NCI-H2107 treated with DMSO at 0.1 percent for 48 hours (cell line): ENCODE data around the gene MSMP.

Source experiments
- DNase-seq: peaks from one replicate; lab custom pipeline; 2025; ENCODE audit not compliant: unreplicated experiment; lab: John Stamatoyannopoulos, UW

The MSMP gene

DNA sequence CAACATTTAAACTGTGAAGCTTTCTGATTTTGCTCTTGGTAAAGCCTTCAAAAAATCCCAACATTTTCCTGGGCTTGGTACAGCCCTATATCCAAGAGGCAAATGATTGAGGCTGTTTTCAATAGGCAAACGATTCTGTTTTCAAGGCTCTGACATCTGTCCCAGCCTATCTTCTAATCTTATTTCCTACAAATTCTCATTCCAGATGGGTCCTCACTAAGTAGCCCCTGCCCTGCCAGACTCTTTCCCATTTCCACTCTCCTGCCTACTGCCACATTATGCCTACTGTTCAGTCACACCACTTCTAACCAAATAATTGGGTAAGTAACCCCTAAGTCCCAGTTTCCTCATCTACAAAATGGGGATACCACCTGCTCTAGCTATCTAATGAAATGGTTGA is 8.5 kb downstream of the MSMP start:
- no peak for DNase-seq

DNA sequence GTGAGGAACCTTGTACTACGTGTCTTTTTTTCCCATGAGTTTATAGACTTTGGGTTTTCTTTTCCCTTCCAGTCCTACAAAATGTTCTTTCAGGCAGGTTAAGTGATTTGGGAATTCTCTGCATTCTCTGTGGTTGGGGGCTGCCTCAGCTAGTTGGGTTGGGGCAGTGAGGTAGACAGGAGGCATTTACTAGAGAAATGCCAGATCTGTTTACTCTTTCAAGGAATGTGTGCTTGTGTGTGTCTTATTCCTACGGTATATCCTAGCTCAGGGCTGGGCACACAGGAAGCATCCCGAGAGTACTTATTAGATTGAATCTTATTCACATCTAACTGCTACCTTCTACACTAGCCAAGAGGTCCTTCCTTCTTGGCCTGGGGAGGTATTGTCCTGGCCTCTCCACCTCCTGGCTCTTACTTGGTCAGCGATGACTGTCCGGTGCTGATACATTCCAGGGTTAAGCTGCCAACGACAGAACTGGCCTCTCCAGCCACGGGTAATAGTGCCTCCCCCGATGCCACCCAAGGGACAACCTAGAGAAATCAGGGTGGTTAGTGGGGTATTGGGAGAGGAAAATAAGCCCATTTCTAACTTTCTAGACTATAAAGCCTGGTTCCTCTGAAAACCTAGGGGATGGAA is 10.1 kb downstream of the MSMP start:
- DNase-seq: no peak

DNA sequence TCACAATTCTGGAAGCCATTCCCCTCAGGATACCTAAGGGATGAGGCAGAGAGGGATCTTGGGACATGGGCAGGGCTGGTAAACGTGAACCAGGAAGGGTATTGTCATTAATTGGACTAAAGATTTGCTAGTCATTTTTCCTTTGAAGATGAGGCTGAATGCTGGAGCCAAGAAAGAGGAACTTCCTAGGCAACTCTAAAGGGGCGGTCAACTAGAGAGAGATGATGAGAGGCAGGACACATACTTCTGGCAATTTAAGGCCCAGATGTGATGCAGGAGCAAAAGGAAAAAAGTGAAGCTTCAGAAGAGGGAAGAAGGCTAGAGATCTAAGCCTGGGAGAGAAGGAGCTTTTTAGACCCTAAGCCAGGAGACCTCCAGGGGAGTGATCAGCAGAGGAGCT is 10.6 kb downstream of the MSMP start:
- no peak for DNase-seq

DNA sequence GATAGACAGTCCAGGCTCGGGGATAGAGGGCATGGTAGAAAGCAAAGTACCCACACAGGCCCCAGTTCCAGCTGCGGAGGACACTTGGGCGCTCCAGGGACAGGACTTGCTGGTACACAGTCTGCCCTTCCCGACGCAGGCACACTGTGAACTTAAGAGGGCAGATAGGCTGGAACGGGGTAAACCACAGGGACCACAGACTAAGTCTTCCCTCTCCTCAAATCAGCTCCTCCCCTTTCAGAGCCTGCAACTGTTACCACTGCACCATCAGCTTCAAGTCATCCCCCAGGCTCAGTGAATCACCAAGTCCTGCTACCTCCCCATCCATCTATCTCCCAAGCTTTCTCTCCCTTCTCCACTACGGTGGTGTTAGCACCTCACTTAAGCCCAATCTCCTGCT is 12.3 kb downstream of the MSMP start:
- DNase-seq: no peak

DNA sequence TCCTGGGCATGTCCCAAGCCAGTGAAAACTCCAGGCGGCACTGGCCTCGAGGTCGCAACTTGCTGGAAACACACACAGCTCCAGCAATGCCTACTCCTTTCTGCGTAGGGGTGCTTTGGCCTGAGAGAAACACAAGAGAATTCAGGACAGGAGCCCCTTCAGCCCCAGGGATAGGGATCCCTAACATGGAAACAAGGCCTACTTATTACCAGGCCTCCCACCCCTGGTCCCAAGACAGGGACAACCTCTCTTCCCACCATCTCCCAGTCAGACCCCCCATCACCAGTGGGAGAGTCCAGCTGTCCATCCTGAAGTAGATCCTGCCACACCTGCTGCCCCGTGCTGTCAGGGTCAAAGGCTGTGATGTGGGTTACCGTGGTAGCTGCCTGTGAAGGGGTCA is 13.8 kb downstream of the MSMP start:
- DNase-seq: no peak

DNA sequence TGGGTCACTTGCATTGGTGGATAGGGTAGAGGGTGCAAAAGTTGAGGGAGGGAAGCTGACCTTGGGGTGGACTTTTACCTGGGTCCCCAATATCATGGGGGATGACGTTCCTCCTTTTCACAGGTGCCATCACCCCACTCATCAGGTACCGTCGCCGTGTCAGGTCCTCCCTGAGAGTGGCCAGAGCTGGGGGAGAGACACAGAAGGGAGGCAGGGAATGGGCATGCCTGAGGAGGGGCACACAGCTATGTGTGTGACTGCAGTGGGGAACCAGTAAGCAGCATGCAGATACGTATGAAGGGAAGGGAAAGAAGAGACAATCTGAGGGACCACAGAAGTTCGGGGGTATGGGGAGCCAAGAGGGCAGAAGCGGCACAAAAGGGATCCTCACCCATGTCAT is 15.2 kb downstream of the MSMP start:
- DNase-seq: no peak

DNA sequence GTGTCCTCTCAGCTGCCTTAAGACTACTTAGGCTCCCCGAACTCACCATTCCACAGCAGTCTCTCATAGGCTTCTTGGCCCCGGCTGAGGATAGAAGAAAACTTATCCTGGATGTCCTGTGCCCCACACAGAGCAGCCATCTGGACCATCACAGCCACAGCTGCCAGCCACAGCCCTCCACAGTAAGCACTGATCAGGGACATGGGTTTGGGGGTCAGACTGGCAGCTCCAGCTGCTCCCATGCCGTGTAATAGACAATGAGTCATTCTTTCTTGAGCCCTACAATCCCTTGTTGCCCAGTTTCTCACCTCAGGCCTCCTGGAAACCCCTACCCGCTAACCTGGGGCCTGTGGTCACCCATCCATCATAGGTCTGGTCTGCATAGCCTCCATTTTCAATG is 15.9 kb downstream of the MSMP start:
- DNase-seq: no peak

DNA sequence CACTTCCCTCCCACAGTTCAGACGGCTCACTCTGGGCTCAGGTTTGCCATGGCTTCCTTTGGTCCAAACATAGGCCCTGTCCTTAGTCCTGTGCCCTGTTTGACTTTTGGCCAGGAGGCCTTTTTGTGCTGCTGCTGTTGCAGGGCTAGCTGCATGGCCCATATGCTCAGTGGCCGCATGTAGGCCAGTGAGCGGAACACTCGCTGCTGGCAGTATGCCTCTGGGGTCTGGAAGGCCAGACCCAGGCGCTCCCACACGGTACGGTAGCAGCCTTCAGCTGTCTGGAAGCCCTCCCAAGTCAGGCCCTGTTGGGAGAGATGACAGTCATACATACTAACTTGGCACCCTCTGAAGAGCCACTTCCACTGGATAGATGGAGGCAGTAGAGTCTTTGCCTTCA is 16.9 kb downstream of the MSMP start:
- no peak for DNase-seq

DNA sequence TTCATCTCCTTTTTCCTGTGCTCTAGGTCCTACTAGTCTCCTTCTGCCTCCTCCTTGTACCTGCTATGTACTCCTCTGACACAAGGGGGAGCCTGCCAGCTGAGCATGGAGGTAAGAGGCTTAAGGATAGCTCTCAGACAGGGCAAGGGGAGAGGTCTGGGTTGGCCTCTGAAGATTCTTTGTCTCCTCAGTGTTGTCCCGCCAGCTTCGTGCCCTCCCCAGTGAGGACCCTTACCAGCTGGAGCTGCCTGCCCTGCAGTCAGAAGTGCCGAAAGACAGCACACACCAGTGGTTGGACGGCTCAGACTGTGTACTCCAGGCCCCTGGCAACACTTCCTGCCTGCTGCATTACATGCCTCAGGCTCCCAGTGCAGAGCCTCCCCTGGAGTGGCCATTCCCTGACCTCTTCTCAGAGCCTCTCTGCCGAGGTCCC is 17.9 kb downstream of the MSMP start:
- DNase-seq: peak; percentile 59

DNA sequence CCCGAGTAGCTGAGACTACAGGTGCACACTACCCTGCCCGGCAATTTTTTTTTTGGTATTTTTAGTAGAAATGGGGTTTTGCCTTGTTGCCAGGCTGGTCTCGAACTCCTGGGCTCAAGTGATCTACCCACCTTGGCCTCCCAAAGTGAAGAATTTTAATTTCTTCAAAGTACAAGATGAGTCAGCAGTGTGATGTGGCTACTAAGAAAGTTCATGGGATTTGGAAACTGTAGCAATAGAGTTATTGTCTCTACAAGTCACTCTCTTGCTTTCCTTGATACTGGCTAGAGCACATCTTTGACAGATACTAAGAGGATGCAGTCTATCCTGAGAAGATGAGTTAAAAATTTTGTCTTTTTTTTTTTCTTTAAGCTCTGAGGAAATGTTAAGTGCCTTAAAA is 20.0 kb downstream of the MSMP start:
- no peak for DNase-seq

DNA sequence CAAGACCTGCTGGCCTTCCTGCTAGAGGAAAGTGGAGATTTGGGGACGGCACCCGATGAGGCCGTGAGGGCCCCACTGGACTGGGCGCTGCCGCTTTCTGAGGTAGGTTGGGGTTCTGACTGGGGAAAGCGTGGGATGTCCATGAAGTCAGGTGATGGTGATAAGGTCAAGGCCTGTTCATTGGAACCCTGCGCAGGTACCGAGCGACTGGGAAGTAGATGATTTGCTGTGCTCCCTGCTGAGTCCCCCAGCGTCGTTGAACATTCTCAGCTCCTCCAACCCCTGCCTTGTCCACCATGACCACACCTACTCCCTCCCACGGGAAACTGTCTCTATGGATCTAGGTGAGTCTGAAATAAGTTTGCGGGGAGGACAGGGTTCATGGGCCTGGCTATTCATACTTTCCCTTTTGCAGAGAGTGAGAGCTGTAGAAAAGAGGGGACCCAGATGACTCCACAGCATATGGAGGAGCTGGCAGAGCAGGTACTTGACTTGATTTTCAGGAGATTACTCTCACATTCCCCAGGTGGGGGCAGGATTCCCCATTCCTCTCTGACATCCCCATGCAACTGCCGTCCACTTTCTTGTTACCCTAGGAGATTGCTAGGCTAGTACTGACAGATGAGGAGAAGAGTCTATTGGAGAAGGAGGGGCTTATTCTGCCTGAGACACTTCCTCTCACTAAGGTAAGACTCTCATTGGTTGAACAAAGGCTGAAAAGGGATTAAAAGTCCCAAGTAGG is 21.1 kb downstream of the MSMP start:
- peak; percentile 54 for DNase-seq

DNA sequence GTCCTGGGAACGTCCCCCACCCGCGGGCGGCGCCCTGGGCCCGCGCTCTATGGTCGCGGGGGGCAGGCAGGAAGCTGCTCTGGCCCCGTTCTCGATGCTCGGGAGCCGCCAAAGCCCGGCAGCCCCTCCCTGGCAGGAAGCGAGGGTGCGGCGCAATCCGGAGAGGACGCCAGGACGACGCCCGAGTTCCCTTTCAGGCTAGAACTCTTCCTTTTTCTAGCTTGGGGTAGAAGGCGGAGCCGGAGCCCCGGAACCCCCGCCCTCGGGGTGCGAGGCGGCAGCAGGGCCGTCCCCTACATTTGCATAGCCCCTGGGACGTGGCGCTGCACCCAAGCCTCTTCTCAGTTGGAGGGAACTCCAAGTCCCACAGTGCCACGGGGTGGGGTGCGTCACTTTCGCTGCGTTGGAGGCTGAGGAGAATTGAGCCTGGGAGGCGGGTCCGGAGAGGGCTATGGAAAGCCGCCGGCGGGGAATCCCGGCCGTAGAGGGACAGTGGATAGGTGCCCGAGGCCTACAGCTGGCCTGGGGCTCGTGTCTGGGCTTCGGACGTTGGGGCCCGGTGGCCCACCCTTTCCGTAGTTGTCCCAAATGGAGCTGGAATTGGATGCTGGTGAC is 21.8 kb downstream of the MSMP start, which contains the start of the genes CREB3 and TLN1:
Gene CREB3, plus strand, starts transcription at position 482 of the 615 bp plus-strand sequence. Its CDS starts 107 bp downstream, at position 589.
Gene TLN1, minus strand, starts transcription at position 11 of the 615 bp plus-strand sequence. CDS start 6,501 bp downstream, outside the sequence.
- peak; percentile 91 for DNase-seq

DNA sequence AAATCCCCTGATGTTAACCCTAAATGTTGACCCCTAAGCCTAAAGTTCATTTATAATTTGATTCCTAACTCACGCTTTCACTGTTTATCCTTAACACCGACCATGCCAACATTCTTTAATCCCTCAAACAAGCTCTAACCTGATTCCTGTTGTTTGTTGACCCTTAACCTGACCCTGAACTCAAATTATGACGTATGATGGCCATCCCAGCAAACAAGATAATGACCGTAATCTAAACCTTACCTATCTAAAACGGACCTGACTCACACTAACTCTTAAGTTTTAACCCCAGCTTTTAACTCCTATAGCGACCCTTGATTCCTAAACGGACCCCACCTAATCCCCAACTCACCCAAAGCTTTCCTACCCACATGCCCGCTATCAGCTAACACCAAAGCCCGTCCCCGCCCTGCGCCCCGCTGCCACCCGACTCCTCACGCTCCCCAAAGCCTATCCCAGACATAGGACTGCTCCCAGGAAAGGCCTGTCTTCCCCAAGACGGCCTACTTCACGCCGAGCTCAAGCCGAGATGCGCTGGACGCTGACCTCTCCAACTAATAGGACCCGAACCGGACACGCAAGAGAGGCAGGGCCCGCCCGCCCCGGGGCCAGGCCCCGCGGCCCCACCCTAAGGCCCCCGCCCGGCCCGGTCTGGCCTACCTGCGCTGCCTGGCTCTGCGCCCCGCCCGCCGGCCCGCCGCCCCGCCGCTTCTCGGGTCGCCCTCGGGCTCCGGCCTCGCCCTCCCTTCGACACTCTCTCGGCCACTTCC is 22.5 kb downstream of the MSMP start:
- DNase-seq: no peak

DNA sequence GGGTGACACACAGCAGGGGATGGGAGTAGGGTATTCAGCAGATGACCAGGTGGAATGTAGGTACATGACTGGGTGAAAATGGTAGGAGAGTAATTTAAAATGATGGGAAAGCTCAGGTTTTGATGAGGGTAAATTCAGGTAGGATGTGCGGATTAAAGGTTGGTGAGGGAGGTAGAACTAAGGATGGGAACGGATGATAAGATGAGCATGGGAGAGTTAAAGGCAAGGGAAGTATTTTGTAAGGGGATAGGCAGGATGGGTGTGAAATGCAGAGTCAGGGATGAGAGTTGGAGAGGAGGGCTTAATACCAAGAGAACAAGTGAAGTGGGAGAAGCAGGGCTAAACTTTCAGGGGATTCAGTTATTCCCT is 23.6 kb downstream of the MSMP start:
- DNase-seq: no peak

DNA sequence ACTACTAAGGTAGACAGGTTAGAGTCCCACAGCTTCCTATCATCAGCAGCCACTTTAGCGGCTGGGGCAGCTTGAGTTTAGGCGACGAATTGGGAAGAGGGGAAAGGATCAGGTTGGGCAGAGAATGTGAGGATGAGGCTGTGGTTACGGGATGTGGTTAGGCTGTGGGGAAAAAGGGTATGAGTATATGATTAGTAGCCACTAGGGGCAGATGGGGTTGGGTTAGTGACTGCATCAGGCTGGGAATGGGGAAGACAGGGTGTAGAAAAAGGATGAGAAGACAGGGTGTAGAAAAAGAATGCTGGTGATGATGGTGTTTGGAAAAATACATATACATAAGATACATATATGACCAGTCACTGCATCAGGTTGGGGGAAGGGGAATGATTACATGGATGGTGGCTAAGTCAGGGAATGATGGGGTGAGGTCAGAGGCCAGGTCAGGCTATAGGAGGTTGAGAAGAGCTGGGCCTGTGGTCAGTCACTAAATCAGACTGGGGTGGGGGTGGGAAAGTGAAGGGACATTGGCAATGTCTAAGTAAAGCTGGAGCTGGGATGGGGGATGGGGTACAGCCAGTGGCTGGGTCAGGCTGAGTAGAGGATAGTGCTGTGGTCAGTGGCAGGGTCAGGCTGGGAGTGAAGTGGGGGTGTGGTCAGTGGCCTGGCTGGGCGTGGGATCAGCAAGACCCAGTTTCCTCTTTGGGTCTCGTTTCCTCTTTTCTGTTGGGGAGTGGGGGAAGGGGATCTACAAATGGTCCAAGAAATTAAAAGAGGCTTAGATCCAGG is 24.2 kb downstream of the MSMP start:
- DNase-seq: peak; percentile 43

DNA sequence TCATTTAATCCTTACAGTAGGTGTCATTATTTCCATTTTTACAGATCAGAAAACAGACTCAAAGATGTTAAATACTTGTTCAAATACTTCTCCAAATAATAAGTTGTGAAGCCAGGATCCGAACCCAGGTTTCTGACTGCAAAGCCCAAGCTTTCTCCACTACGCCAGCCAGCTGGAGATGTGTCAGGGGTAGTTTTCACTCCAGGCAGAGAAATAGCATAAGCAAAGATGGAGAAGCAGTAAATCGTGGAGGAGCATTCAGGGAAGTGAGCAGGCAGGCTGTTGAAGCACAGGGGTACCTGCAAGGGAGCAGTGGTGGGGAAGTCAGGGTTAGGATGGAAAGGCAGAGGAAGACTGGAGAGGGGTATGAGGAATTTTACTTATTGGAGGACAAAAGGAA is 25.0 kb downstream of the MSMP start:
- no peak for DNase-seq

DNA sequence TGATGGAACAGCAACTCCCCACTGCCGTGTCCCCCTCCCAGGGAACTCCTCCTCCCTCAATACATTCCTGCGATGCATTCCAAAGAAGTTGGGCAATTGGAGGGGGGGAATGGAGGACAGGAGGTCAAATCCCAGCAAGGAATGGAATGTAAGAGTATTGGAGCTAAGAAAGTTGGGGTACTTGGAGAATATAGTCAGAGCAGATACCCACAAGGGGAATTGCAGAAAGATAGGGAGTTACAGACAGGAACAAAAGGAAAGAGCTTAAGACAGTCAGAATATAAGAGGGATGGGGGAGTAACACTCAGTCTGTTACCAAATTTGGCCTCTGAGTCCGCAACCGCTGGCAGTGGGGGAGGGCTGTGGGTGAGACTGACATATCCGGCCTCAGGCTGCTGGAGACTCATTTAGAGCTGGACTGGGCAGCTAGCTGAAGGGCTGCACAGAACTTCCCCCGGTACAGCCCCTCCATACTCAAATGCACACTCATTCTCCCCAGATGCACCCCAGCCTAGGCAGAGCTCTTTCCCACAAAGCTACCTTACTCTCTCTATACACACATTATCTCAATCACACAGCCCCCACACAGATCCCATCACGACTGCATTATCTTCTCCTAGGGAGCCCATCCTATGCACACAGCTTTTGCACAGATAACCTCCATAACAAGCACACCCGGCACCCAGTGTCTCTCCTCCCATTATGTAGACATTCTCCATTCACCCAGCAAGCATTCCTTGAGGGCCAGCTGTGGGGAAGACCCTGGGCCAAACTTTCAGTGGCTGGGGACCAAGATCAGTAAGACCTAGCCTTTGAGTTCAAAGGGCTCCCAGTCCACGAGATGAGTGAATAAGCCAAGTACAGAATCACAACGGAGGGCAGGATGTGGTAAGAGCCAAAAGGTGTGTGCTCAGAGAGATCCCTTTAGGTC is 25.8 kb downstream of the MSMP start:
- DNase-seq: no peak

DNA sequence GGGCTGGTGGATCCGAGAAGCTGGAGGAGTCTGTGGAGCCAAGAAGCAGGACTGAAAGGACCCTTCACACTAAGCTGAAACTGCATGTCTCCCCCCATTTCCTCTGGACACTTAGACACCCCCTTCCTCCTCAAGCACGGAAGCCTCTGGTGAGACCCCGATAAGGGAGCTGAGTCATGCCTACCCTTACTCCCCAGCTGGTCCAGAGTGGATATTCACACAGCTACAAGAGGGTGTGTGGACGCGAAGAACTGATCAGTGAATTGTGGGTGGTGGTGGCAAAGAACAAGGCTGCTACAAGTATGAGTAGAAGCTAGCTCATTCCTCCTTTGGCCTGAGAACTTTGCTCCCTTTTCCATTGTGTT is 26.4 kb downstream of the MSMP start:
- DNase-seq: no peak

DNA sequence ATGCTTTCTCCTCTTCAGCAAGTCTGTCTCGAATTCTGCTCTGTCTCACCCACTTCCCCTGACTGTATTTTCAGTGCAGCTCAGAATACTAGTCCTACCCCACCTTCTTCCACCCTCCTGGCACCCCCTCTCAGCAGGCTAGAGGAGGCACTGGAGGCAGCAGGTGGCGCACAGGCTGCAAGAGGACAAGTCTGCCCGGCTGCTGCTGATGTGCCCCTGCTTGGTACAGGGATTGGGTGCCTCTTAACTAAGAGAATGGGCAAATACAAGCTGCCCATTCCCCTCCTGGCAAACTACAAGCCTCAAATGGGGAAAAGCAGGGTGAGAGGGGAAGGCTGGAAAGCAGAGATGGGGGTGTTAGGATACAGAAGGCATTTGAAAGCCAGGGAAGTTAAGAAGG is 27.1 kb downstream of the MSMP start:
- no peak for DNase-seq

DNA sequence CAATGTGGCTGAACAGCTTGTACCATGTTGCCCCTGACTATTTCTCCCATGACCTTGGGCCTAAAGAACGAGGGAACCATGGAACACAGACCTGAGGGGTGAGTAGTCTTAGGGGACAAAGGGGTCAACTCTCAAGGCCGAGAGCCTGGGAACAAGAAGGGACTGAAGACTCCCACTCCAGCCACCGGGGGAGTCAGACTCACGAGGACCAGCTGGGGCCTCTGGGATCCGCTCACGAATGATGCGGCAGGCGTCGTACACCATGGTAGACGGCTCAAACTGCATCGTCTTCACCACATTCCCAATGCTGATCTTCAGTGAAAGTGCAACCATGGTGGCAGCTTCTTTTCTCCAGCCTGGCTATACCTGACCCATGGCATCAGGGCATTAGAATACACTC is 28.7 kb downstream of the MSMP start:
- no peak for DNase-seq
